HL-60 (cell line): ENCODE results near the gene SUSD4.

ENCODE experiments used
- DNase-seq, 2 experiments: peaks; one replicate each; pipeline ENCODE4 v3.0.0-alpha.2; 2010 to 2020; ENCODE audit warnings: low read depth in 1 of 2, low spot score in 1 of 2
- H3K27ac ChIP-seq: fragments of 250-450 bp; sonication (Bioruptor Pico); replicated peaks from 2 replicates; pipeline ENCODE4 v1.5.1; 2020; ENCODE audit warnings: mild to moderate bottlenecking, moderate library complexity
- H3K27me3 ChIP-seq: fragments of 250-450 bp; sonication (Bioruptor Pico); 2 replicates; pipeline ENCODE4 v1.5.1; 2021; ENCODE audit warnings: mild to moderate bottlenecking, moderate library complexity; ENCODE audit not compliant: insufficient read depth, poor library complexity, severe bottlenecking
- H3K4me3 ChIP-seq: replicated peaks from 2 replicates; pipeline ENCODE4 v1.5.1; 2011; ENCODE audit warnings: mild to moderate bottlenecking, control low read depth, low read length; ENCODE audit not compliant: insufficient read depth
- GABPA ChIP-seq: IDR thresholded peaks from 2 replicates; pipeline ENCODE4 v1.6.1; 2012; ENCODE audit warnings: low read depth
- POLR2AphosphoS5 ChIP-seq: IDR thresholded peaks from 2 replicates; pipeline ENCODE4 v1.6.1; 2012; ENCODE audit warnings: low read depth
- SPI1 ChIP-seq: IDR thresholded peaks from 2 replicates; pipeline ENCODE4 v1.6.1; 2012; ENCODE audit warnings: low read depth, mild to moderate bottlenecking, borderline replicate concordance
- TF ChIP-seq, protein P1 (sequence below): IDR thresholded peaks from one replicate; pipeline ENCODE4 v1.5.1; 2011; ENCODE audit warnings: low read length, control low read depth, inconsistent platforms; ENCODE audit not compliant: insufficient read depth
- TF ChIP-seq, protein P2 (sequence below): IDR thresholded peaks from 2 replicates; pipeline ENCODE4 v1.6.1; 2012; ENCODE audit warnings: low read depth; ENCODE audit not compliant: insufficient replicate concordance

Gene SUSD4

DNA sequence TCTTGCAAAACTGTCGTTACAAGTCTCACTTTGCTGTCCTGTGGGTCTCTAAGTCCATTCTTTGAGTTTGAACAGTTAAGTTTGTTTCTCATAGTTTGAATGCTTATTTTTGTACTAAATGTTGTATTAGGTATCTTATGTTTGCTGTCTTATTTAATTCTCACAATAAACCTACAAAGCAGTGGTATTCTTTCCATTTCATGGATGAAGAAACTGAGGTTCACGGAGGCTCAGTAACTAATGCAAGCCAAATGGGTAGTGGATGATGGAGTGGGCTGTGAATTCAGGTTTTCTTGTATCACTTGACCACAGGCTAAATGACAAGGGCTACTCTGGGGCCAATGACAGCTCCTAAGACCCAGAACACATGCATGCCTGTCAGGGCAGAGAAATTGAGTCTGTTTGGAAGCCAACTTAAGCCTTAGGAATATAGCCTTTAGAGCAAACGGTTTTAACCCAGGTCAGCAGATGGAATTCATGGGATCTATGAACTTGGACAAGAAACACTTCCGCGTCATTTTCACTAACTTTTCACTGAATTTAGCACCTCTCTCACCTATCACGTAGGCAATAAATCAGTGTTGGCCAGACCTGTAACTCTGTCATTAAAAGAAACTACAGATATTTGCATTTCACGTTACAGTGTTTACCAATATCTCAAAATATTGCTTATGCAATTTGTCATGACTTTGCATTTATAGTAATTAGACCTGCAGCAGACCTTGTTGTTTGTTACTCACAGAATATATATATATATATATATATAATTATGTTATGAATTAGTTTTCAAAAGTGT lies 153.8 kb downstream of the SUSD4 start:
- no peaks in the 10 kb centered on the region for H3K27me3 ChIP-seq
- TF ChIP-seq, protein P1, sequence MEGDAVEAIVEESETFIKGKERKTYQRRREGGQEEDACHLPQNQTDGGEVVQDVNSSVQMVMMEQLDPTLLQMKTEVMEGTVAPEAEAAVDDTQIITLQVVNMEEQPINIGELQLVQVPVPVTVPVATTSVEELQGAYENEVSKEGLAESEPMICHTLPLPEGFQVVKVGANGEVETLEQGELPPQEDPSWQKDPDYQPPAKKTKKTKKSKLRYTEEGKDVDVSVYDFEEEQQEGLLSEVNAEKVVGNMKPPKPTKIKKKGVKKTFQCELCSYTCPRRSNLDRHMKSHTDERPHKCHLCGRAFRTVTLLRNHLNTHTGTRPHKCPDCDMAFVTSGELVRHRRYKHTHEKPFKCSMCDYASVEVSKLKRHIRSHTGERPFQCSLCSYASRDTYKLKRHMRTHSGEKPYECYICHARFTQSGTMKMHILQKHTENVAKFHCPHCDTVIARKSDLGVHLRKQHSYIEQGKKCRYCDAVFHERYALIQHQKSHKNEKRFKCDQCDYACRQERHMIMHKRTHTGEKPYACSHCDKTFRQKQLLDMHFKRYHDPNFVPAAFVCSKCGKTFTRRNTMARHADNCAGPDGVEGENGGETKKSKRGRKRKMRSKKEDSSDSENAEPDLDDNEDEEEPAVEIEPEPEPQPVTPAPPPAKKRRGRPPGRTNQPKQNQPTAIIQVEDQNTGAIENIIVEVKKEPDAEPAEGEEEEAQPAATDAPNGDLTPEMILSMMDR = no peak
- TF ChIP-seq SPI1 = no peak
- no peak for TF ChIP-seq GABPA
- TF ChIP-seq POLR2AphosphoS5 = no peak
- TF ChIP-seq, protein P2, sequence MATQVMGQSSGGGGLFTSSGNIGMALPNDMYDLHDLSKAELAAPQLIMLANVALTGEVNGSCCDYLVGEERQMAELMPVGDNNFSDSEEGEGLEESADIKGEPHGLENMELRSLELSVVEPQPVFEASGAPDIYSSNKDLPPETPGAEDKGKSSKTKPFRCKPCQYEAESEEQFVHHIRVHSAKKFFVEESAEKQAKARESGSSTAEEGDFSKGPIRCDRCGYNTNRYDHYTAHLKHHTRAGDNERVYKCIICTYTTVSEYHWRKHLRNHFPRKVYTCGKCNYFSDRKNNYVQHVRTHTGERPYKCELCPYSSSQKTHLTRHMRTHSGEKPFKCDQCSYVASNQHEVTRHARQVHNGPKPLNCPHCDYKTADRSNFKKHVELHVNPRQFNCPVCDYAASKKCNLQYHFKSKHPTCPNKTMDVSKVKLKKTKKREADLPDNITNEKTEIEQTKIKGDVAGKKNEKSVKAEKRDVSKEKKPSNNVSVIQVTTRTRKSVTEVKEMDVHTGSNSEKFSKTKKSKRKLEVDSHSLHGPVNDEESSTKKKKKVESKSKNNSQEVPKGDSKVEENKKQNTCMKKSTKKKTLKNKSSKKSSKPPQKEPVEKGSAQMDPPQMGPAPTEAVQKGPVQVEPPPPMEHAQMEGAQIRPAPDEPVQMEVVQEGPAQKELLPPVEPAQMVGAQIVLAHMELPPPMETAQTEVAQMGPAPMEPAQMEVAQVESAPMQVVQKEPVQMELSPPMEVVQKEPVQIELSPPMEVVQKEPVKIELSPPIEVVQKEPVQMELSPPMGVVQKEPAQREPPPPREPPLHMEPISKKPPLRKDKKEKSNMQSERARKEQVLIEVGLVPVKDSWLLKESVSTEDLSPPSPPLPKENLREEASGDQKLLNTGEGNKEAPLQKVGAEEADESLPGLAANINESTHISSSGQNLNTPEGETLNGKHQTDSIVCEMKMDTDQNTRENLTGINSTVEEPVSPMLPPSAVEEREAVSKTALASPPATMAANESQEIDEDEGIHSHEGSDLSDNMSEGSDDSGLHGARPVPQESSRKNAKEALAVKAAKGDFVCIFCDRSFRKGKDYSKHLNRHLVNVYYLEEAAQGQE = no peak
- H3K27ac ChIP-seq = no peak overlapping the region
- DNase-seq = no peak
- no peak overlapping the region for H3K4me3 ChIP-seq

DNA sequence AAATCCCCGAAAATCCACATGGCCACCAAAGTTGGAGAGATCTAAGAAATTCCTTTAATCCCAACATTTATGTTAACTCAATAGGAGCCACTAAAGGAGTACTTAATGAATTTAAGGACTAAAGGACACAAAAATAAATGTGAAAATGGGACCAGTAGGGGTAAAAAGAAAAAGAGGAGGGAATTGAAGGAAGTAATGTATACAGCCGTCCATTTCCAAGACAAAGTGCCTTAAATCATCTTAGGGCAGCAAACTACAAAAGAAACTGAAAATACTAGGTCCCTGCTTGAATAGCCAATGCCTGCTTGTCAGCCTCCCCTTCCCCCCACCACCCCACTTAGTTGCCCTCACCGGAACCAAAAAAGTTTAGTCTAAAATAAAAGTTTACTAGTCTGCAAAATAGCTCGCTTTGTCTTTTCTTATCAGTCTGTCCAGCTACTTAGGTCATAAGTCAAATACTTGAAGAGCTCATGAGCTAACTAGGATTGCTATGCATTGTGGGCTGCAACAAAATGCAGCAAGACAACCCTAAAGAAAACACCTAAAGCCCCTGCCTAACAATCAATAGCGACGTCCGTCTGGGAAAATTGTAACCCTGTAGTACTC lies 154.6 kb downstream of the SUSD4 start:
- TF ChIP-seq, protein P2 = no peak
- TF ChIP-seq, protein P1 = no peak
- Histone ChIP-seq H3K27ac (no peak overlapping the region), H3K4me3 (no peak overlapping the region), H3K27me3 (no peaks in the 10 kb centered on the region)
- no peak for DNase-seq

GRCh38 chr1:223208164-223209076 lies 155.6 kb downstream of the SUSD4 start:
- Histone ChIP-seq H3K27ac (no peak overlapping the region), H3K27me3 (no peaks in the 10 kb centered on the region), H3K4me3 (no peak overlapping the region)
- TF ChIP-seq, protein P1 = no peak
- TF ChIP-seq SPI1 (no peak), GABPA (no peak), POLR2AphosphoS5 (no peak)
- TF ChIP-seq, protein P2 = no peak
- no peak for DNase-seq
